Measurements from ENCODE around the gene SCN2B. TPM values are rescaled to one million over a fixed set of nuclear protein-coding genes. Genes with fewer than 3 reads are reported as not detected.

Gene SCN2B
- polyA plus RNA-seq, 1 donor from 2014 or later: 1.1 TPM

DNA sequence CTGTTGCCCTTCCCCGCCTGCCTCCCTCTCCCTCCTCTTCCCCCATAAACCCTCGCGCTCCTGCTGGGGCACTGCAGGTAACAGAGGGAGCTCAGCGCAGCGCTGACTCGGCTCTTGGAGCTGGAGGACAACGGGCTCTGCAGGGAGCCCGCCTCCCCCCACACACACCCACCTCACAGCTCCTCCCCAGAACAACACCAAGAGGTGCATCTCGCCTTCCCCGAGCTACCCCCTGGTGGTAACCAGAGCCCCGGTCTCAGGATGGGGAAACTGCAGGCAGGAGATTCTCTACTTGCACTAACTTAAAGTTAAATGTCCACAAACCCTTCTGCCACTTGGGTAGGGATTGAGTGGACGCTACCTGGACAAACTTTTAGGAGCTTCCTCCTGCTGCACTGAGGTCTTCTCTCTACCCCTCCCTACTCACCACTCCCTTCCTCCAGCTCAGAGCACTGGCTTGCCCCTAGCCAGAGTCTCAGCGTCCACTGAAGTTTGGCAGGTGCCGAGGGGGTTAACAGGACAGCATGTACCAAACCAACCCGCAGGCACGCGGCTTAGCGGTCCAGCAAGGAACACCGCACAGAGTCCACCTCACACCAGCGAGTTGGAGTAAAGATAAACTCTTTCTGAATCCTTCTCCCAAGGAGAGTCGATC is 19.8 kb downstream of the SCN2B start:
- H3K79me2 ChIP-seq (replicated peaks; ENCODE audit: insufficient read depth, low read length): no peaks in the 10 kb centered on the region
- no peaks in the 10 kb centered on the region for H3K9me3 ChIP-seq (ENCODE audit: low read length)
- H2AFZ ChIP-seq (ENCODE audit: low read depth, low read length): no peak overlapping the region
- H3K9ac ChIP-seq (ENCODE audit: low read length): no peak overlapping the region
- no peak overlapping the region for H3K4me2 ChIP-seq (ENCODE audit: low read length)
- no peaks in the 10 kb centered on the region for H3K9me2 ChIP-seq (ENCODE audit: insufficient read depth, low read length)
- peaks cover 71% of the 10 kb centered on the region for H3K27me3 ChIP-seq (ENCODE audit: insufficient read depth, low read depth, low read length)
- no peaks in the 10 kb centered on the region for H3K36me3 ChIP-seq (ENCODE audit: insufficient read depth, low read length)
- H3K27ac ChIP-seq (ENCODE audit: low read length): no peak overlapping the region
- no peaks in the 10 kb centered on the region for H4K20me1 ChIP-seq (ENCODE audit: insufficient read depth)
- no peak overlapping the region for H3K4me3 ChIP-seq (ENCODE audit: low read length)
- H3F3A ChIP-seq (ENCODE audit: insufficient read depth, low read length, poor library complexity, severe bottlenecking): no peaks in the 10 kb centered on the region
- TF ChIP-seq SMC3 (conservative IDR thresholded peaks at IDR 0.05; ENCODE audit: poor library complexity) (no peak), EP300 (conservative IDR thresholded peaks at IDR 0.05; ENCODE audit: poor library complexity, severe bottlenecking) (no peak)
- TF ChIP-seq, protein P1, sequence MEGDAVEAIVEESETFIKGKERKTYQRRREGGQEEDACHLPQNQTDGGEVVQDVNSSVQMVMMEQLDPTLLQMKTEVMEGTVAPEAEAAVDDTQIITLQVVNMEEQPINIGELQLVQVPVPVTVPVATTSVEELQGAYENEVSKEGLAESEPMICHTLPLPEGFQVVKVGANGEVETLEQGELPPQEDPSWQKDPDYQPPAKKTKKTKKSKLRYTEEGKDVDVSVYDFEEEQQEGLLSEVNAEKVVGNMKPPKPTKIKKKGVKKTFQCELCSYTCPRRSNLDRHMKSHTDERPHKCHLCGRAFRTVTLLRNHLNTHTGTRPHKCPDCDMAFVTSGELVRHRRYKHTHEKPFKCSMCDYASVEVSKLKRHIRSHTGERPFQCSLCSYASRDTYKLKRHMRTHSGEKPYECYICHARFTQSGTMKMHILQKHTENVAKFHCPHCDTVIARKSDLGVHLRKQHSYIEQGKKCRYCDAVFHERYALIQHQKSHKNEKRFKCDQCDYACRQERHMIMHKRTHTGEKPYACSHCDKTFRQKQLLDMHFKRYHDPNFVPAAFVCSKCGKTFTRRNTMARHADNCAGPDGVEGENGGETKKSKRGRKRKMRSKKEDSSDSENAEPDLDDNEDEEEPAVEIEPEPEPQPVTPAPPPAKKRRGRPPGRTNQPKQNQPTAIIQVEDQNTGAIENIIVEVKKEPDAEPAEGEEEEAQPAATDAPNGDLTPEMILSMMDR (IDR thresholded peaks at IDR 0.05; ENCODE audit: poor library complexity, severe bottlenecking): peak; percentile 12
- TF ChIP-seq, protein P2, sequence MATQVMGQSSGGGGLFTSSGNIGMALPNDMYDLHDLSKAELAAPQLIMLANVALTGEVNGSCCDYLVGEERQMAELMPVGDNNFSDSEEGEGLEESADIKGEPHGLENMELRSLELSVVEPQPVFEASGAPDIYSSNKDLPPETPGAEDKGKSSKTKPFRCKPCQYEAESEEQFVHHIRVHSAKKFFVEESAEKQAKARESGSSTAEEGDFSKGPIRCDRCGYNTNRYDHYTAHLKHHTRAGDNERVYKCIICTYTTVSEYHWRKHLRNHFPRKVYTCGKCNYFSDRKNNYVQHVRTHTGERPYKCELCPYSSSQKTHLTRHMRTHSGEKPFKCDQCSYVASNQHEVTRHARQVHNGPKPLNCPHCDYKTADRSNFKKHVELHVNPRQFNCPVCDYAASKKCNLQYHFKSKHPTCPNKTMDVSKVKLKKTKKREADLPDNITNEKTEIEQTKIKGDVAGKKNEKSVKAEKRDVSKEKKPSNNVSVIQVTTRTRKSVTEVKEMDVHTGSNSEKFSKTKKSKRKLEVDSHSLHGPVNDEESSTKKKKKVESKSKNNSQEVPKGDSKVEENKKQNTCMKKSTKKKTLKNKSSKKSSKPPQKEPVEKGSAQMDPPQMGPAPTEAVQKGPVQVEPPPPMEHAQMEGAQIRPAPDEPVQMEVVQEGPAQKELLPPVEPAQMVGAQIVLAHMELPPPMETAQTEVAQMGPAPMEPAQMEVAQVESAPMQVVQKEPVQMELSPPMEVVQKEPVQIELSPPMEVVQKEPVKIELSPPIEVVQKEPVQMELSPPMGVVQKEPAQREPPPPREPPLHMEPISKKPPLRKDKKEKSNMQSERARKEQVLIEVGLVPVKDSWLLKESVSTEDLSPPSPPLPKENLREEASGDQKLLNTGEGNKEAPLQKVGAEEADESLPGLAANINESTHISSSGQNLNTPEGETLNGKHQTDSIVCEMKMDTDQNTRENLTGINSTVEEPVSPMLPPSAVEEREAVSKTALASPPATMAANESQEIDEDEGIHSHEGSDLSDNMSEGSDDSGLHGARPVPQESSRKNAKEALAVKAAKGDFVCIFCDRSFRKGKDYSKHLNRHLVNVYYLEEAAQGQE (IDR thresholded peaks at IDR 0.05; ENCODE audit: borderline replicate concordance): no peak

GRCh38 chr11:118155776-118156530 is 20.5 kb downstream of the SCN2B start:
- H3K9ac ChIP-seq (ENCODE audit: low read length): no peak overlapping the region
- H4K20me1 ChIP-seq (ENCODE audit: insufficient read depth): no peaks in the 10 kb centered on the region
- peaks cover 78% of the 10 kb centered on the region for H3K27me3 ChIP-seq (ENCODE audit: insufficient read depth, low read depth, low read length)
- H3K27ac ChIP-seq (ENCODE audit: low read length): no peak overlapping the region
- no peaks in the 10 kb centered on the region for H3K9me2 ChIP-seq (ENCODE audit: insufficient read depth, low read length)
- no peak overlapping the region for H2AFZ ChIP-seq (ENCODE audit: low read depth, low read length)
- no peak overlapping the region for H3K4me2 ChIP-seq (ENCODE audit: low read length)
- H3K9me3 ChIP-seq (ENCODE audit: low read length): no peaks in the 10 kb centered on the region
- no peaks in the 10 kb centered on the region for H3F3A ChIP-seq (ENCODE audit: insufficient read depth, low read length, poor library complexity, severe bottlenecking)
- no peak overlapping the region for H3K4me3 ChIP-seq (ENCODE audit: low read length)
- no peaks in the 10 kb centered on the region for H3K79me2 ChIP-seq (replicated peaks; ENCODE audit: insufficient read depth, low read length)
- H3K36me3 ChIP-seq (ENCODE audit: insufficient read depth, low read length): no peaks in the 10 kb centered on the region
- TF ChIP-seq, protein P2 (IDR thresholded peaks at IDR 0.05; ENCODE audit: borderline replicate concordance): no peak
- TF ChIP-seq POLR2AphosphoS5 (IDR thresholded peaks at IDR 0.05): no peak
- no peak for TF ChIP-seq EP300 (conservative IDR thresholded peaks at IDR 0.05; ENCODE audit: poor library complexity, severe bottlenecking)
- TF ChIP-seq MXI1 (conservative IDR thresholded peaks at IDR 0.05; ENCODE audit: poor library complexity, severe bottlenecking): no peak
- TF ChIP-seq RAD21 (conservative IDR thresholded peaks at IDR 0.05): no peak
- TF ChIP-seq EZH2 (IDR thresholded peaks at IDR 0.05; ENCODE audit: borderline replicate concordance, insufficient read depth, low read length, poor library complexity, severe bottlenecking): no peak
- TF ChIP-seq, protein P1 (IDR thresholded peaks at IDR 0.05; ENCODE audit: poor library complexity, severe bottlenecking): no peak
- TF ChIP-seq TAF1 (IDR thresholded peaks at IDR 0.05; ENCODE audit: low read depth): no peak
- no peak for TF ChIP-seq SMC3 (conservative IDR thresholded peaks at IDR 0.05; ENCODE audit: poor library complexity)

All from neural cell (in vitro differentiated cells).